Epithelial cell of prostate (primary cell): ENCODE measurements around the gene RNF115.
"Not testable (repeated sequence)": the region's sequence is repeated elsewhere in the genome, so short reads cannot be mapped to it uniquely, and the experiment has no call there.

ENCODE experiments used
- DNase-seq: peaks from one replicate; pipeline ENCODE4 v3.0.0-alpha.2; 2011; ENCODE audit warnings: low read depth, low spot score
- H3K27ac ChIP-seq: fragments of 450-650 bp; 2 replicates; pipeline ENCODE4 v1.5.1; 2017; ENCODE audit warnings: mild to moderate bottlenecking

RNF115 gene

GRCh38 chr1:145782272-145783099 is 41.4 kb downstream of the RNF115 start:
- peak overlapping the region; percentile 82 for H3K27ac ChIP-seq
- DNase-seq = peak; percentile 84

GRCh38 chr1:145778146-145778540 is 45.8 kb downstream of the RNF115 start:
- no peak overlapping the region for H3K27ac ChIP-seq
- no peak for DNase-seq

DNA sequence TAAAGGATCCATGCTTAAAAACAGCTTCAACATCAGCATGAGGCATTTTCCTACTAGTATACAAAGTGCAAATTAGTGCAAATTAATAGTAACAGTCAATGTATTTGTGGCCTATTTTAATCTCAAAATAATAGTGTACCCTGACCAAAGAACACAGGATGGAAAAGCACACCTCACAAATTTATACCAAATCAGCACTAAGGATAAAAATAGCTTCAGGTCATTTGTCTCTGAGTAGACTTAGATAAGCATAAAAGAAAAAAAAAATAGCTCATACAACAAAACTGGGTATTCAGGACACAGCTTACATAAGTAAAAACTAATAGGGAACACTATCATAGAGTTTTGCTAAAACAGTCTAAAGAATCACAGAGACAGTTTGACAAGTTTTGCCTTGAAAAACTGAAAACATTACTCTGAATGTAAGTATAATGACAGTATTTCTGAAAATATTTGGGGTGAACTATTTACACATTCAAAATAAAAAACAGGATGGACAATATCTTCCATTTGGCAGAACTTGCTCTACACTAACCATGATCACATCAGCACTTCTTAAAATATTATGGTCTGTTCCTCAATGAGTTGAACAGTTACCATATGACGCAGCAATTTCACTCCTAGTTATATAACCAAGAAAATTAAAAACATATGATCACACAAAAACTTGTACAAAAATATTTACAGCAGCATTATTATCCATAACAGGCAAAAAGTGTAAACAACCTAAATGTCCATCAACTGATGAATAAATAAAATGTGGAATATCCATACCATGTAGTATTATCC is 46.3 kb downstream of the RNF115 start:
- DNase-seq = no peak
- H3K27ac ChIP-seq = no peak overlapping the region

DNA sequence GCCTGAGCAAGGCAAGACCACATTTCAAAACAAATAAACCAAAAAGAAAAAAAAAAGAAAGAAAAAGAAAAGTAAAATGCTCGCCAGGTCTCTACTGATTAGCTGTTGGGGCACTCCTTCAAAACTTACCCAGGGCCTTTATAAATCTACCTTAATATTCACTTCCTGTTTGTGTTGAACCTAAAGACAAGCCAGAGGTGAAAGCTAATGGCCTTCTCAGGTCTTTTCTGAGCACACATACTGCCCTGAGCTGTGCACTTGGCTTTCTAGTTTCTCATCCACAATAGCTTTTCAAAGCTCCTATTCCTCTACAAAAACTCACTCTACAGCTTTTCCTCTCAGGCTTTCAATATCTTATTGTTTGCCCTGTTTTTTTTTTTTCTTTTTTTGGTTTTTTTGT is 50.5 kb downstream of the RNF115 start:
- no peak overlapping the region for H3K27ac ChIP-seq
- no peak for DNase-seq

DNA sequence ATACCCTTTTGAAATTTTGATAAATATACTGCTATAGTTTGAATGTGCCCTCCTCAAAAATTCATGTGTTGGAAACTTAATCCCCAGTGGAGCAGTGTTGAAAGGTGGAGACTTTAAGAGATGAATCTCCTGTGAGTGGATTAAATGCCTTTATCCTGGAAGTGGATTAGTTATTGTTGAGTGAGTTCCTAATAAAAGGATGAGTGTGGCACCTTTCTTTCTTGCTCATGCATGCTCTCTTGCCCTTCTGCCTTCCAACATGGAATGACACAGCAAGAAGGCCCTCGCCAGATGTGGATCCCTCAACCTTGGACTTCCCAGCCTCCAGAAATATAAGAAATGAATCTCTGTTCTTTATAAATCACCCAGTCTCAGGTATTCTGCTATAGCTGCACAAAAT is 52.8 kb downstream of the RNF115 start:
- DNase-seq = no peak
- no peak overlapping the region for H3K27ac ChIP-seq

- not testable (repeated sequence) for DNase-seq, H3K27ac ChIP-seq
Measured at GRCh38 chr1:145768004-145768403, 55.9 kb downstream of the RNF115 start.

DNA sequence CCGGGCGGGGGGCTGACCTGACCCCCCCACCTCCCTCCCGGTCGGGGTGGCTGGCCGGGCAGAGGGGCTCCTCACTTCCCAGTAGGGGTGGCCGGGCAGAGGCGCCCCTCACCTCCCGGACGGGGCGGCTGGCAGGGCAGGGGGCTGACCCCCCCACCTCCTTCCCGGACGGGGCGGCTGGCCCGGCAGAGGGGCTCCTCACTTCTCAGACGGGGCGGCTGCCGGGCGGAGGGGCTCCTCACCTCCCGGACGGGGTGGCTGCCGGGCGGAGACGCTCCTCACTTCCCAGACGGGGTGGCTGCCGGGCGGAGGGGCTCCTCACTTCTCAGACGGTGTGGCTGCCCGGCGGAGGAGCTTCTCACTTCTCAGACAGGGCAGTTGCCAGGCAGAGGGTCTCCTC is 57.0 kb downstream of the RNF115 start:
- not testable (repeated sequence) for H3K27ac ChIP-seq, DNase-seq

DNA sequence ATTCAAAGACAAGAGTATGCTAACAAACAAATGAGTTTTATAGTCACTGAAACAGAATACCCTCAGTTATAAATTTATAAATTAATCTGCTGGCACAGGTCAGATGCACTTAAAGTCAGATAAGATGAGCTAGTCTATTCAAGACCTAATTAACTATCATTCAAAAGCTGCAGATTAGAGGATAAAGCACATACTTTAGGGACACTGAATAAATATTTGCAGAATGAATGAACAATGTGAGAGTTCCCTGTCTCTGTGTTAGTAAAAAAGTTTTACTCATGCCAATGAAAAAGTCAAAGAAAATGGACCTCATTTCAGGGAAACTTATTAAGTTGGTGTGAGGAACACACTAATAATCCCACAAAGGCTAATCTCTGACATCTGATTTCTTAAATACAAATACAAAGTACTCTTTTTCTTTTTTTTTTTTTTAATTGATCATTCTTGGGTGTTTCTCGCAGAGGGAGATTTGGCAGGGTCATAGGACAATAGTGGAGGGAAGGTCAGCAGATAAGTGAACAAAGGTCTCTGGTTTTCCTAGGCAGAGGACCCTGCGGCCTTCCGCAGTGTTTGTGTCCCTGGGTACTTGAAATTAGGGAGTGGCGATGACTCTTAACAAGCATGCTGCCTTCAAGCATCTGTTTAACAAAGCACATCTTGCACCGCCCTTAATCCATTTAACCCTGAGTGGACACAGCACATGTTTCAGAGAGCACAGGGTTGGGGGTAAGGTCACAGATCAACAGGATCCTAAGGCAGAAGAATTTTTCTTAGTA is 58.1 kb downstream of the RNF115 start:
- DNase-seq, H3K27ac ChIP-seq: not testable (repeated sequence)

- DNase-seq, H3K27ac ChIP-seq: not testable (repeated sequence)
Measured at GRCh38 chr1:145765127-145765526, 58.8 kb downstream of the RNF115 start.

DNA sequence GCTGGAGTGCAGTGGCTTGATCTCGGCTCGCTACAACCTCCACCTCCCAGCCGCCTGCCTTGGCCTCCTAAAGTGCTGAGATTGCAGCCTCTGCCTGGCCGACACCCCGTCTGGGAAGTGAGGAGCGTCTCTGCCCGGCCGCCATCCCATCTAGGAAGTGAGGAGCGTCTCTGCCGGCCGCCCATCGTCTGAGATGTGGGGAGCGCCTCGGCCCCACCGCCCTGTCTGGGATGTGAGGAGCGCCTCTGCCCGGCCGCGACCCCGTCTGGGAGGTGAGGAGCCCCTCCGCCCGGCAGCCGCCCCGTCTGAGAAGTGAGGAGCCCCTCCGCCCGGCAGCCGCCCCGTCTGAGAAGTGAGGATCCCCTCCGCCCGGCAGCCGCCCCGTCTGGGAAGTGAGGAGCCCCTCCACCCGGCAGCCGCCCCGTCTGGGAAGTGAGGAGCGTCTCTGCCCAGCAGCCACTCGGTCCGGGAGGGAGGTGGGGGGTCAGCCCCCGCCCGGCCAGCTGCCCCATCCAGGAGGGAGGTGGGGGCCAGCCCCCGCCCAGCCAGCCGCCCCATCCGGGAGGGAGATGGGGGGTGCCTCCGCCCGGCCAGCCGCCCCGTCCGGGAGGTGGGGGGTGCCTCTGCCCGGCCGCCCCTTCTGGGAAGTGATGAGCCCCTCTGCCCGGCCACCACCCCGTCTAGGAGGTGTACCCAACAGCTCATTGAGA is 59.5 kb downstream of the RNF115 start:
- DNase-seq, H3K27ac ChIP-seq: not testable (repeated sequence)

DNA sequence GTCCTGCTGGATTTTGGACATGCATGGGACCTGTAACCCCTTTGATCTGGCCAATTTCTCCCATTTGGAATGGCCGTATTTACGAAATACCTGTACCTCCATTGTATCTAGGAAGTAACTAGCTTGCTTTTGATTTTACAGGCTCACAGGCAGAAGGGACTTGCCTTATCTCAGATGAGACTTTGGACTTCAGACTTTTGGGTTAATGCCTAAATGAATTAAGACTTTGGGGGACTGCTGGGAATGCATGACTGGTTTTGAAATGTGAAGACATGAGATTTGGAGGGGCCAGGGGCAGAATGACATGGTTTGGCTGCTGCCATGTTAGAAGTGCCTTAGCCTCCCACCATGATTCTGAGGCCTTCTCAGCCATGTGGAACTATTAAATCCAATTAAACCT is 61.9 kb downstream of the RNF115 start:
- DNase-seq, H3K27ac ChIP-seq: not testable (repeated sequence)

GRCh38 chr1:145761498-145761897 is 62.4 kb downstream of the RNF115 start:
- DNase-seq, H3K27ac ChIP-seq: not testable (repeated sequence)

DNA sequence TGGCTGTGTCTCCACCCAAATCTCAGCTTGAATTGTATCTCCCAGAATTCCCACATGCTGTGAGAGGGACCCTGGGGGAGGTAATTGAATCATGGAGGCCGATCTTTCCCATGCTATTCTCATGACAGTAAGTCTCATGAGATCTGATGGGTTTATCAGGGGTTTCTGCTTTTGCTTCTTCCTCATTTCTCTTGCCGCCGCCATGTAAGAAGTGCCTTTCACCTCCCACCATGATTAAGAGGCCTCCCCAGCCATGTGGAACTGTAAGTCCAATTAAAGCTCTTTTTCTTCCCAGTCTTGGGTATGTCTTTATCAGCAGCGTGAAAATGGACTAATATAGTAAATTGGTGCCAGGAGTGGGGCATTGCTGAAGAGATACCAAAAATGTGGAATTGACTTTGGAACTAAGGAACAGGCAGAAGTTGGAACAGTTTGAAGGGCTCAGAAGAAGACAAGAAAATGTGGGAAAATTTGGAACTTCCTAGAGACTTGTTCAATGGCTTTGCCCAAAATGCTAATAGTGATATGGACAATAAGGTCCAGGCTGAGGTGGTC is 63.4 kb downstream of the RNF115 start:
- not testable (repeated sequence) for DNase-seq, H3K27ac ChIP-seq

- no peak for DNase-seq
- H3K27ac ChIP-seq = no peak overlapping the region
Measured at GRCh38 chr1:145759721-145760120, 64.2 kb downstream of the RNF115 start.

DNA sequence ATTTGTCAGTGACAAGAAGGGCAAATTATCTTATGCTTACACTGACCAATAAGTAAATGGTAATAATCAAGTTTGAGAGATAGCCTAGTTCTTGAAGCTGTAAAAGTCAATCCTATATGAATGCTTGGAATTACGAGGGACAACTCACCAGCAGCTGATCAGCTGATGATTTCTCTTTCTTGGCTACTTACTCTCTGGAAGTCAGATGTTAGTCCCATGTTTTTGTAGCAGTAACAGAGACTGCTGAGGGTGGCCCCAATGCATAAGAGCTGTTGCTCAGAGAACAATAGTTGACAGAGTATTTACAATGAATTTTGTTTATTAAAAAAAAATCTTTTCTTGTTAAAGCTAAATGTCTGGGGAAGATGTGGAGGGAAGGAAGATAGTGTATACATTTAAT is 65.3 kb downstream of the RNF115 start:
- H3K27ac ChIP-seq = no peak overlapping the region
- DNase-seq = no peak

DNA sequence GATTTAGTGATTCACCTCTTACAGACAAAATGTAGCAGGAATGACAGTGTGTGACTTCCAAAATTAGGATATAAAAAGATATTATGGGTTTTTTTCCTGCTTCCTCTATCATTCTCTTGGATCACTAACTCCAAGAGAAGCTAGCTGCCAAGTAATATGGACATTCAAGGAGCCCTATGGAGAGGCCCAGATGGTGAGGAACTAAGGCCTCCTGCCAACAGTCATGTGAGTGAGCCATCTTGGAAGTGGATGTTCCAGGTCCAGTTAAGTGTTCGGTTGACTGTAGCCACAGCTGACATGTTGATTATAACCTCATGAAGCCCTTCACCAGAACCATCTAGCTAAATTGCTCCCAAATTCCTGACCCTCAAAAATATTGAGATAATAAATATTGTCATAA is 65.8 kb downstream of the RNF115 start:
- no peak overlapping the region for H3K27ac ChIP-seq
- DNase-seq = no peak

GRCh38 chr1:145757420-145757819 is 66.5 kb downstream of the RNF115 start:
- DNase-seq = no peak
- no peak overlapping the region for H3K27ac ChIP-seq

DNA sequence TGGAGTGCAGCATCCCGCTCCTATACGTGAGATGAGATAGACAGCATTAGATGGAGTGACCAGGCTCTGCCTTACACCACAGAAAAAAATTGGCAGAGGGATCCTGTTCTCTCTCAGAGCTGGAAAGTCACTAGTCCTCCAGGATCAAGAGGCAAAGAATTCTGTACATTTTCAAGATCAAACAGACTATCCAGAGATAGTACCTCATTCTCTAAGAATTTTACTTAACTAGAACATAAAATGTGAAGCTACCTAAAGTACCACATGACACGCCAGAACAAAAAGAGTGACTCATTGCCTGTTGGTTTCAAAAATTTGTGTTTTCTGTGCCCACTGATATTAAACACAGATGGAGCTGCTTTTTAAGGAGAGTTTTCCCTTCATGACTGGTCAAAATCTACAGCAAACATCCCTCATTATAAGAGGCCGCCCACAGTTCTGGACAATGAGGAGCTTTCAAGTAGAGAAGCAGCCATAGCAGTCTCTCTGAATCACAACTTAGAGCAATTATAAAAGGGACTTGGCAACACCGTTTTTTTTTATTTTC is 72.3 kb downstream of the RNF115 start:
- peak overlapping the region; percentile 36 for H3K27ac ChIP-seq
- no peak for DNase-seq

DNA sequence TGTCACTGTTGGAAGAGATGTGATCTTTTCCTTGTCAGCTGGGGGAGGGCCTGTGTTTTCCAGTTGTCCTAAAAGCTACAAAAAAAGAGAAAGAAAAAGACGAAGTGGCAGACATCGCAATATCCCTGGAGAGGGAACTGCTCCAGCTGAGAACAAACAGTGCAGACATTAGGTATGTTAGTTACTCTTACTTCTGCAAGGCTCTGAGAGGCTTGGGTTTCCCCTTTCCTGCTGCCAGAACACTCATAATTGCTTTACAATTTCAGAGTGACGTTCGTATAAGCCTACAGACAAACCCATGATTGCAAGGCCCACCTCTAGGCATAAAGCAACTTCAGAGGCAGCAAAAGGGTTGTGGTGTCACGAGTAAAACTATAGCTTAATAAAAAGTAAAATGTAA is 73.5 kb downstream of the RNF115 start:
- DNase-seq = no peak
- H3K27ac ChIP-seq = no peak overlapping the region
